ENCODE measurements around the gene NAALADL2.

The NAALADL2 gene

DNA sequence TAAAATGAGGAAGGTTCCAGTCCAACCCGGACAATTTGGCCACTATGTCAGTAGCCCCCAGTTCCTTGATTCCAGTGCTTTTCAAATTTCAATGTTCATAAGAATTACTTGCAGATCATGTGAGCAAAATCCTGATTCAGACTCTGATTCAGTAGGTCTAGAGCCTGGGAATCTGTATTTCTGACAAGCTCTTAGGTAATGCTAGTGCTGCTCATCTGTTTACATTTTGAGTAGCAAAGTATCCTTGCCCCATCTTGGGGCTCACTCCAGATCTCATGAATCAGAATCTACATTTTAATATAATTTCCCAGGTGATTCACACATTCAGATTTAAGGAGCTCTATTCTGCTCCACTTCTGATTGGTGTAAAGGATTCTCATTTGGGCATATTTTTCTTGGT lies 142.0 kb downstream of the NAALADL2 start:
- peak; percentile 34 for DNase-seq (ENCODE audit: low read depth)
- TF ChIP-seq, protein P1, sequence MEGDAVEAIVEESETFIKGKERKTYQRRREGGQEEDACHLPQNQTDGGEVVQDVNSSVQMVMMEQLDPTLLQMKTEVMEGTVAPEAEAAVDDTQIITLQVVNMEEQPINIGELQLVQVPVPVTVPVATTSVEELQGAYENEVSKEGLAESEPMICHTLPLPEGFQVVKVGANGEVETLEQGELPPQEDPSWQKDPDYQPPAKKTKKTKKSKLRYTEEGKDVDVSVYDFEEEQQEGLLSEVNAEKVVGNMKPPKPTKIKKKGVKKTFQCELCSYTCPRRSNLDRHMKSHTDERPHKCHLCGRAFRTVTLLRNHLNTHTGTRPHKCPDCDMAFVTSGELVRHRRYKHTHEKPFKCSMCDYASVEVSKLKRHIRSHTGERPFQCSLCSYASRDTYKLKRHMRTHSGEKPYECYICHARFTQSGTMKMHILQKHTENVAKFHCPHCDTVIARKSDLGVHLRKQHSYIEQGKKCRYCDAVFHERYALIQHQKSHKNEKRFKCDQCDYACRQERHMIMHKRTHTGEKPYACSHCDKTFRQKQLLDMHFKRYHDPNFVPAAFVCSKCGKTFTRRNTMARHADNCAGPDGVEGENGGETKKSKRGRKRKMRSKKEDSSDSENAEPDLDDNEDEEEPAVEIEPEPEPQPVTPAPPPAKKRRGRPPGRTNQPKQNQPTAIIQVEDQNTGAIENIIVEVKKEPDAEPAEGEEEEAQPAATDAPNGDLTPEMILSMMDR (conservative IDR thresholded peaks at IDR 0.05; ENCODE audit: control insufficient read depth, insufficient read depth, low read depth, low read length): no peak
- no peak overlapping the region for H3K4me3 ChIP-seq (ENCODE audit: control insufficient read depth, low read depth, low read length)

DNA sequence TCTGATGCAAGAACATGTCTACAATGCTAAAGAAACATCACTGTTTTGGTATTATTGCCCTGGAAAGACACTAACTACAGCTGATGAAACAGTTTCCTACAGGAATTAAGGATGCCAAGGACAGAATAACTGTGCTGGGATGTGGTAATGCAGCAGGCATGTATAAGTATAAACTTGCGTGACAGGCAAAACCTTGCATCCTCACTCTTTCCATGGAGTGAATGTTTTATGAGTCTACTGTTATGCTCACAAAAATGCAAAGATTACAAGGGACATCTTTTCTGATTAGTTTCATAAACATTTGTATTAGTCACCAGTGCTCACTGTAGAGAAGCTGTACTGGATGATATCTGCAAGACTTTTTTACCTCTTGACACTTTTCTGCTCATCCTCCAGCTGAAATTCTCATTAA lies 143.6 kb downstream of the NAALADL2 start:
- no peak overlapping the region for H3K4me3 ChIP-seq (ENCODE audit: control insufficient read depth, low read depth, low read length)
- peak; percentile 92 for DNase-seq (ENCODE audit: low read depth)
- TF ChIP-seq, protein P1 (conservative IDR thresholded peaks at IDR 0.05; ENCODE audit: control insufficient read depth, insufficient read depth, low read depth, low read length): no peak

DNA sequence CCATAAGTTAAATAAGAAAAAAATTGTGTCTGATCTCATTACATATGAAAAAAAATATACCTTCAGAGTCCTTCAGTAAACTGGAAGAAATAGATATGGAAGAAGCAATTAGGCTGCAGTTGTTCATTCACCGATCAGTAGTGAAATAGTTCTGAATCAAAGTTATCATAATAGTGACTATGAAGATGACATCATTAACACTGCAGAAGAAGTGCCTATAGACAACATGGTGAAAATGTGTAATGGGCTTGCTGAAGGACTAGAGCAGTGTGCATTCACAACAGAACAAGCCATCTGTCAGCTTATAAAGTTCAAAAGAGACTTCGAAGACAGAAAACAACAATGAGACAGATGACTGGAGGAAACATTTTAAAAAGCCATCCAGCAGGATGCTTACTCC lies 144.5 kb downstream of the NAALADL2 start:
- TF ChIP-seq, protein P1 (conservative IDR thresholded peaks at IDR 0.05; ENCODE audit: control insufficient read depth, insufficient read depth, low read depth, low read length): no peak
- no peak overlapping the region for H3K4me3 ChIP-seq (ENCODE audit: control insufficient read depth, low read depth, low read length)
- no peak for DNase-seq (ENCODE audit: low read depth)

DNA sequence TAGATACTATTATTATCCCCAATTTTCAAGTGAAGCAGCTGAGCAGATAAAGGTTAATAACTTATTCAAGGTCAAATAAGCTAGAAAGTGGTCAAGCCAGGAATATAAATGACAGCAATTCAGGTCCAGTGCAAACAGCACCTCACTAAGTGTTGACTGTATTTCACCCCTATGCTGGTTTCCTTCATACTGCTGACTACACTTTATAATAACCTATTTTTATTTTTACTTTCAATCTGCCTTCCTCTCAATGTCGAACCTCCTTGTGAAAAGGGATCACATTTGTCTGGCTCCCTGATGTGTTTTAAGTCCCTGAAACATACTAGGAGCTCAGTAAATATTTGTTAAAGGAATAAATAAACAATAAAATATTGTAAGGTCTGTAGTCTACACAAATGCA lies 146.1 kb downstream of the NAALADL2 start:
- no peak overlapping the region for H3K4me3 ChIP-seq (ENCODE audit: control insufficient read depth, low read depth, low read length)
- no peak for DNase-seq (ENCODE audit: low read depth)
- TF ChIP-seq, protein P1 (conservative IDR thresholded peaks at IDR 0.05; ENCODE audit: control insufficient read depth, insufficient read depth, low read depth, low read length): no peak

DNA sequence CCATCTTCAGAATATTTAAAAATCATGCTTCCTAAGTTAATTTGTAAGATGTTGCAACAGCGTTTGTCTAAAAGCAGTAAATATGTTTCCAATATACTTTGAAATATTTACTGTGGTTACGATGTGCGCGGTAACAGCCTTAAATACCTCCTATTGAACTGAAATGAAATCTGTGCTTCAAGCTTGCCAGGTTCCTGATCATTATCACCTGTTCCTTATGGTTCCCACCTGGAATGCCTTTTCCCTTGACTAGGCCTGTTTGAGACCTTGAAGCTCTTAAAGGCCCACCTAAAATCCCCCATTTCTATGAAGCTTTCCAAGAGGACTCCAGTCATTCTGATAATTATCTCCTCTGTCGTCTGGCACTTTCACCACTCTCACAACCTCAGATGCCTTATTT lies 146.7 kb downstream of the NAALADL2 start:
- no peak overlapping the region for H3K4me3 ChIP-seq (ENCODE audit: control insufficient read depth, low read depth, low read length)
- TF ChIP-seq, protein P1 (conservative IDR thresholded peaks at IDR 0.05; ENCODE audit: control insufficient read depth, insufficient read depth, low read depth, low read length): no peak
- peak; percentile 49 for DNase-seq (ENCODE audit: low read depth)

DNA sequence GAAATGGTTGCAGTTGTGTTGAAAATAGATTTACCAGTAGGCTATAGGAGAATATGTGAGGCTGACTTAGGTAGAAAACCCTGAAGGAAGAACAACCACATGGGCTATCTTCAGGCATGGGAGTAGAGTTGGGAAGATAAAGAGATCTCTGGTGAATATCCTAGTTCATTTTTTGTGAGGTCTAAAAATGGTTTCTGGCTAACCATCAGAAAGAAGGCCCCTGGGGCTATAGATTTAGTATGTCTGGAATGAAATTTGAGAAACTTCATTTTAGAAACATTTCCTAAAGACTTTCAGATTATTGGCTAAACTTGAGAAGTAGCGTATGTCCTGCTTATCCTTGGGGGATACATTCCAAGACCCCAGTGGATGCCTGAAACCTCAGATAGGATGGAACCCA lies 148.2 kb downstream of the NAALADL2 start:
- TF ChIP-seq, protein P1 (conservative IDR thresholded peaks at IDR 0.05; ENCODE audit: control insufficient read depth, insufficient read depth, low read depth, low read length): no peak
- DNase-seq (ENCODE audit: low read depth): no peak

DNA sequence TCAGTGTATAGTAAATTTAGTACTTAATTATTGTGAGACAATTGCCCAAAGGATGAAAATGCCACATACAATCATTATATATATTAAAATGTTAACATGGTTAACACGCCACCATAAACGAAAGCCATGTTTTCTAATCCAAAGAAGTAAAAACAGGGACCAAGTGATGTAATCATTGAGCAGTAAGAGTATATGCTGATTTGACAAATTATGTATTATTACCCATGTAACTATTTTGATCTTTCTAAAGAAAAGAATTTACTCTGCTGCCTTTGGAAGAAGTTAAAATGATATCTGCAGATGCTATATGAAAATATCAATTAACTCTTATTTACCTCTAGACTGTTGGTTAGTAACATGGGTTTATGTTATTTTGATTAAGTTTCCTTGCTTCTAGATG lies 150.2 kb downstream of the NAALADL2 start:
- TF ChIP-seq, protein P1 (conservative IDR thresholded peaks at IDR 0.05; ENCODE audit: control insufficient read depth, insufficient read depth, low read depth, low read length): no peak
- no peak overlapping the region for H3K4me3 ChIP-seq (ENCODE audit: control insufficient read depth, low read depth, low read length)
- DNase-seq (ENCODE audit: low read depth): no peak

More for the DNA sequence above, 148.2 kb downstream of the NAALADL2 start:
- no peak overlapping the region for H3K4me3 ChIP-seq (ENCODE audit: control insufficient read depth, low read depth, low read length)

Measured in fibroblast of mammary gland (primary cell).